NCI-H1694 (cell line): ENCODE data around the gene RGS6.
A peak's percentile ranks its signal among the peaks of the same experiment; 100 is the strongest.

ENCODE experiments used
- DNase-seq: peaks from one replicate; lab custom pipeline; 2025; lab: John Stamatoyannopoulos, UW

RGS6 gene

DNA sequence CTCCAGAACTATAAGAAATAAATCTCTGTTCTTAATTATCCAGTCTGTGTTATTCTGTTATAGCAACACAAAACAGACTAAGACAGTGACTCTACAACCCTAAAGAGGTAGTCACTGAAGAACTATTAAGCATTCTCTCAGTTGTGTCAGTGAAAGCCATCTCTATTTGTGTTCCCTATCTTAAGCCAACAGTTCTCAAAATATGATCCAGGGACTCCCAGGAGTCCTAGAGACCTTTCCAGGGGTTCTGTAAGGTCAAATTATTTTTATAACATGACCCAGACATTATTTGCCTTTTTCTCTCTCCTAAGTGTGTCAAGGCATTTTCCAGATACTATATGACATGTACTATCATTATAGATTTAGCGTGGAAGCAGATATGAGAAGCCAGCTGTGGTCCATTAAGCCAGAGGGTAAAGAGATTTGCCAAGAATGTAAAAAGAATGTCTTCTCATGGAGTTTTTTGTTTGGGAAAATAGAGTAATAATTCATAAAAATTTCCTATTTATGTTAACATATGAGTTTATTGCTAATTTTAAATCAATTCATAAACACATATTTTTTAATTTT, 315.8 kb downstream of the RGS6 start:
- DNase-seq: no peak

- no peak for DNase-seq
Observed at GRCh38 chr14:72253503-72253902, 321.3 kb downstream of the RGS6 start.

GRCh38 chr14:72254202-72254936, 322.1 kb downstream of the RGS6 start:
- no peak for DNase-seq

DNA sequence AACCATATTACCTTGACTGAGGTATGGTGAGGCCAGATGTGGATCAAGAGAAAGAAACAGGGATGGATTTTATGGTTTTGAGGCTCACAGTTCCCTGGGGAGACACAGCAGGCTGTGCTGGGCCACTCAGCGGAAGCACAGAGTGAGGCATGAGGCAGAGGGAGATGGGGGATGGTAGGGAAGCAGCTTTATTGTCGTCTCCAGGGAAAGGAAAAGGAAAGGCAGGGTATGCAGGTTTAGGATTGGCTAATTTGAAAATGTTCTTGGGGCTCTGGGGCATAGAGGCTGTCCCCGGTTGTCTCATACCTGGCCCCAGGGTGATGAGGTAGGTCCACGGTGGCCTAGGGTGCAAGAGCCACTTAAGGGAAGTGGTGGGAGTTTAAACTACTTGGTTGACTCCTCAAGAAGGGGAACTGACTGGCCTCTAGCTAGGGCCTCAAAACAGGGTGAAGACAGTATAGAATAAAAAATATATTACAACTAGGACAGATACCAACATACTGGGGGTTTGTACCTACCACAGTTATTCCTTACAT, 322.8 kb downstream of the RGS6 start:
- DNase-seq: no peak

DNA sequence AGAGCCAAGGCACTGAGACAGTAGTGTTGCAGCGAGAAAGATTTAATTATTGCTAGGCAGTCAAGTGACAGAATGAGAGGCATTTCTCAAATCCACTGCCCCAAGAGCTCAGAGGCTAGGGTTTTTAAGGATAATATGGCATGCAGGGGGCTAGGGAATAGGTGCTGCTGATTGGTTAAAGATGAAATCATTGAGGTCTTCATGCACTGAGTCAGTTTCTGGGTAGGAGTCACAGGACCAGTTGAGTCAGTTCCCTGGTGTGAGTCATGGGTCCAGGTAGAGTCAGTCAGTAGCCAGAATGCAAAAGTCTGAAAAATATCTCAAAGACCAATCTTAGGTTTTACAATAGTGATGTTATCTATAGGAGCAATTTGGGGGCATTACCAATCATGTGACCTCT, 323.8 kb downstream of the RGS6 start:
- no peak for DNase-seq

GRCh38 chr14:72261068-72261467, 328.8 kb downstream of the RGS6 start:
- no peak for DNase-seq

GRCh38 chr14:72262771-72263170, 330.5 kb downstream of the RGS6 start:
- DNase-seq: no peak

DNA sequence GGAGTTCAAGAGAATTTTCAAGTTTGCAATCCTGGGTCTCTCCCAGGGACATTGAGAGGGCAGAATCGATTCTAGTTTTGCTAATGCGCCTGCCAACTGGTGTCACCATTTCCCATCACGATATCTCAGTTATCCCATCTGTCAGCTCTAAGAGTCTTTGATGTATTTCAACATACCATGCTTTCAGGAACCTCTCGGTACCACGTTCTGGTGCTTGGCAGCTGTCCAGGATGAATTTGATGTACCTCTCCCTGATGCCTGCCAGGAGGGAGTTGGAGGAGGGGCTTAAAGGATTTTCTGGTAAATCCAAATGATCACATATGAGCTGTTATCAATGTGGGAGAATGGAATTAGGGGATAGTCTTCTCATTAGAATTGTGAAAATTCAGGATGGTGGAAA, 332.5 kb downstream of the RGS6 start:
- DNase-seq: no peak

- no peak for DNase-seq
Observed at GRCh38 chr14:72270147-72270727, 338.0 kb downstream of the RGS6 start.

DNA sequence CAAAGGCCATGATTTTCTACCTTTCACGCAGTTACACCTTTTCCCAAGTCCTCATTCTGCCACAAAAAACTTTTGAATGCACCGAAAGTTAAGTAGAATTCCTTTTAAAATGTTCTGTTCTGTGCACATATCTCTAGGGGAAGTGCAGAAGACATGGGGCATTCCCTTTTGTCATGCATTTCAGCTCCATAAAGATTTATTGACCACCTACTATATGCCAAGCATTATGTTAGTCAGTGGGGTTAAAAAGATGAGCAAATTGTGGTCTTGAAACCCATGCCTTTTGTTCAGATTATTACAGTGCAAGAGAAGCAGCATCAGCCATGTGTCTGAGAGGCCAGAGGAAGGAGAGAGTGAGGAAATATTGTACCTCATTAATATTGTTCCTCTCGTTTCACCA, 338.5 kb downstream of the RGS6 start:
- DNase-seq: no peak

- DNase-seq: no peak
Observed at GRCh38 chr14:72275242-72275641, 343.0 kb downstream of the RGS6 start.

- DNase-seq: no peak
Observed at GRCh38 chr14:72278316-72278715, 346.1 kb downstream of the RGS6 start.

GRCh38 chr14:72284176-72284575, 351.9 kb downstream of the RGS6 start:
- DNase-seq: no peak

DNA sequence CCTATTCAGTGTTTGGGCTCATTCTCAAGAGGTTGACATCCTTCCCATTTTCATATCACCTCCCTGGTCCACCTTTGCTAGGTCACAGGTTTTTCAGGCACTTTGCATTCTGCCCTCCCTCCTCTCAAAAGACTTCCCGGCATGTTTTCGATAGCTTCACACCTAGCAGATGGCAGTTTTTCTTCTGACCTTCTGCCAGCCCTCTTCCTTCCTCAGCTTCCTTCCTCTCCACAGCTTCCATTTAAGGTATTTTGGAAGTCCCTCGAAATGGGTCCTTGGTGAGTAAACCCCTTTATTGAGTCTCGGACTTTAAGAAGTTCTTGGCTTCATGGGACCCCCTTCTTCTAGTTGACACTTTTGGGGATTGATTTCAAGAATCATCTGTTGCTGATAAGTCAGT, 358.0 kb downstream of the RGS6 start:
- DNase-seq: no peak

- peak; percentile 58 for DNase-seq
Observed at GRCh38 chr14:72291908-72292688, 359.9 kb downstream of the RGS6 start.

GRCh38 chr14:72292689-72293024, 360.4 kb downstream of the RGS6 start:
- no peak for DNase-seq

GRCh38 chr14:72301352-72301751, 369.1 kb downstream of the RGS6 start:
- DNase-seq: no peak

DNA sequence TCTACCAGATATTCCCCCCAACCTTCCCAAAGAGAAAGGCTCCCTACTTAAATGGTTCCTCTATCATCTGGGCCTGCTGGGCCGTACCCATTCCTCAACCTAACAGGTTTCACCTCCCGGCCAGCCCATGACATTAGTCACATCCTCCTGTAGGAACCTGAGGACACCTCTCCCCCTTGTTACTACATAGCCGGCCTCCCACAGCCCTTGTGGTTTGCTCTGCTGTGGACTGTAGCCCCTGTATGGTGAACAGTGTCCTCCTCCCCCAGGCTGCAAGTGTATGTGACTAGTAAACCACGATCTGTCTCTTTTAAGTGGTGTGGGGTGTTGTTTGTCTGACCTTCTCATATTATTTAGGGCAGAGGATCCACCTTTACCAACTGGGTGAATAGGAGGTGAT, 371.7 kb downstream of the RGS6 start:
- no peak for DNase-seq

DNA sequence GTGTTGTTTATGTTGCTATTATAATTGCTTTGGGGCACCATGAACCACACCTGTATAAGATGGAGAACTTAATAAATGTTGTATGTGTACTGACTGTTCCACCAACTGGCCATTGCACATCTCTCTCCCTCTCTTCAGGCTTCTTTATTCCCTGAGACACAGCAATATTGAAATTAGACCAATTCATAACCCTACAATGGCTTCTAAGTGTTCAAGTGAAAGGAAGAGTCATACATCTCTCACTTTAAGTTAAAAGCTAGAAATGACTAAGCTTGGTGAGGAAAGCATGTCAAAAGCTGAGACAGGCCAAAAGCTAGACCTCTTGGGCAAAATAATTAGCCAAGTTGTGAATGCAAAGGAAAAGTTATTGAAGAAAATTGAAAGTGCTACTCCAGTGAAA, 373.3 kb downstream of the RGS6 start:
- DNase-seq: no peak

GRCh38 chr14:72308967-72309485, 376.8 kb downstream of the RGS6 start:
- no peak for DNase-seq

DNA sequence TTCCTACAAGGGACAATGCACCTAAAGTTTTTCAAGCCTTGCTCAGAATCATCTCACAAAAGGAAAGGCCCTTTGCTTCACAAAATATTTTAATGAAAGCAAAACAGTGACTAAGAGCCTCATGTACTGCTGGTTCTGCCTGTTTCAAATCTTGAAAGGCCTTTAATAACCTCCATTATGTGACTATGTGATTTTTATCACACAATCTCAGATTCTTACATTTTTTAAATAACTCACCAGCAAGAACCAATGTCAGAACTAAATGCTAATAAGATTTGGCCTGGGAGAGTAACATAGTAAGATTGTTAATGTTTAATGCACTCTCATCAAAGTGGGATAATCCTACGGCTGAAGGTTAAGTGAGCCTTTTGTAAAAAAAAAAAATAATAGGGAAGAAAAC, 378.9 kb downstream of the RGS6 start:
- no peak for DNase-seq

DNA sequence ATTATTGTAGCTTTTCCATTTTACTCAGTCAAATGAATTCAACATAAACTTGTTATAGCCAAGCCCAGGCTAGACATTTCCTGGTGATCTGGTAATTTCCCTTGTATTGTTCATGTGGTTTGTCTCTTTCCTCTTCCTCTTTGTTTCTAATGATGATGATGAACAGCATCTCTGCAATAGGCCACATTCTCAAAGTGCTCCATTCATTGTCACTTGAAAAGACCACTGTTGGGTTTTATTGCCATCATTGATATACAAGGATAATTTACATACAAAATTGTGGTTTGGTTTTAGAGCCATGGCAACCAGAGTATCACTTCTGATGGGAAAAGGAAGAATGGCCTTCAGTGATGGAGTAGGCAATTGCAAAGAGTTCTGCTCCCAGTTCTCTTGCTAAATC, 379.3 kb downstream of the RGS6 start:
- no peak for DNase-seq
